Fibroblast of lung (primary cell): ENCODE results near the gene ACBD6.

Source experiments
- EZH2 ChIP-seq: IDR thresholded peaks from 2 replicates; pipeline ENCODE4 v1.5.1; 2012; ENCODE audit warnings: low read length, control low read depth, mild to moderate bottlenecking; ENCODE audit errors: missing control alignments
- TF ChIP-seq, protein P1 (sequence below), 2 donors: IDR thresholded peaks in 1 of 2; conservative IDR thresholded peaks in 1 of 2; 1 replicate in 1 of 2; 2 replicates in 1 of 2; pipeline ENCODE4 v1.5.1; 2011 to 2012; ENCODE audit warnings: low read length in 2 of 2, control low read depth in 1 of 2, inconsistent platforms in 1 of 2, low read depth in 1 of 2, mild to moderate bottlenecking in 1 of 2

- TF ChIP-seq, protein P1, sequence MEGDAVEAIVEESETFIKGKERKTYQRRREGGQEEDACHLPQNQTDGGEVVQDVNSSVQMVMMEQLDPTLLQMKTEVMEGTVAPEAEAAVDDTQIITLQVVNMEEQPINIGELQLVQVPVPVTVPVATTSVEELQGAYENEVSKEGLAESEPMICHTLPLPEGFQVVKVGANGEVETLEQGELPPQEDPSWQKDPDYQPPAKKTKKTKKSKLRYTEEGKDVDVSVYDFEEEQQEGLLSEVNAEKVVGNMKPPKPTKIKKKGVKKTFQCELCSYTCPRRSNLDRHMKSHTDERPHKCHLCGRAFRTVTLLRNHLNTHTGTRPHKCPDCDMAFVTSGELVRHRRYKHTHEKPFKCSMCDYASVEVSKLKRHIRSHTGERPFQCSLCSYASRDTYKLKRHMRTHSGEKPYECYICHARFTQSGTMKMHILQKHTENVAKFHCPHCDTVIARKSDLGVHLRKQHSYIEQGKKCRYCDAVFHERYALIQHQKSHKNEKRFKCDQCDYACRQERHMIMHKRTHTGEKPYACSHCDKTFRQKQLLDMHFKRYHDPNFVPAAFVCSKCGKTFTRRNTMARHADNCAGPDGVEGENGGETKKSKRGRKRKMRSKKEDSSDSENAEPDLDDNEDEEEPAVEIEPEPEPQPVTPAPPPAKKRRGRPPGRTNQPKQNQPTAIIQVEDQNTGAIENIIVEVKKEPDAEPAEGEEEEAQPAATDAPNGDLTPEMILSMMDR (conservative IDR thresholded peaks at IDR 0.05 in 1 of 2, IDR thresholded peaks at IDR 0.05 in 1 of 2; ENCODE audit: low read depth in 1 of 2, low read length in 2 of 2), result no peak
- TF ChIP-seq EZH2, result no peak
Measured at GRCh38 chr1:180421614-180422013, 80.8 kb downstream of the ACBD6 start.
